ENCODE results near the gene TRAF3IP1.

DNA sequence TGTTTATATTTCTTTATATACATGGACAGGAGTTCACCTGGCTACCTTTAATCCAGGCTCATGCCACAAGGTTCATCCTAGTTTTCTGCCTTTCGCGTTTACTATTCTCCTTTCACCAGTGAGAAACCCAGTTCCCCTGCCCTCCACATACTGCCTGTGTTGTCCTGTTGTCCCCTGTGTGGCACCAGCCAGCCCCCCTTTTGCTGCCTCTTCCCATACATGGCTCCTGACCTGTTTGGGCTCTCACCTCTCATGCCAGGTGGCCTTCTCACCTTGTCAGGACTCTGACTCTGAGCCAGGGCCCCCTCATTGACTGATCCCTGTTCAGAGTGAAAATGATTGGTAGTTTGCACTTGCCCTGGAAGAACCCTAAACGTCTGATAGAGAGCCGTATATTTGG, 120.0 kb downstream of the TRAF3IP1 start:
- TF ChIP-seq EP300 (IDR thresholded peaks at IDR 0.05) (no peak), POLR2A (IDR thresholded peaks at IDR 0.05) (no peak), POLR2AphosphoS5 (IDR thresholded peaks at IDR 0.05) (no peak)
- TF ChIP-seq, protein P1, sequence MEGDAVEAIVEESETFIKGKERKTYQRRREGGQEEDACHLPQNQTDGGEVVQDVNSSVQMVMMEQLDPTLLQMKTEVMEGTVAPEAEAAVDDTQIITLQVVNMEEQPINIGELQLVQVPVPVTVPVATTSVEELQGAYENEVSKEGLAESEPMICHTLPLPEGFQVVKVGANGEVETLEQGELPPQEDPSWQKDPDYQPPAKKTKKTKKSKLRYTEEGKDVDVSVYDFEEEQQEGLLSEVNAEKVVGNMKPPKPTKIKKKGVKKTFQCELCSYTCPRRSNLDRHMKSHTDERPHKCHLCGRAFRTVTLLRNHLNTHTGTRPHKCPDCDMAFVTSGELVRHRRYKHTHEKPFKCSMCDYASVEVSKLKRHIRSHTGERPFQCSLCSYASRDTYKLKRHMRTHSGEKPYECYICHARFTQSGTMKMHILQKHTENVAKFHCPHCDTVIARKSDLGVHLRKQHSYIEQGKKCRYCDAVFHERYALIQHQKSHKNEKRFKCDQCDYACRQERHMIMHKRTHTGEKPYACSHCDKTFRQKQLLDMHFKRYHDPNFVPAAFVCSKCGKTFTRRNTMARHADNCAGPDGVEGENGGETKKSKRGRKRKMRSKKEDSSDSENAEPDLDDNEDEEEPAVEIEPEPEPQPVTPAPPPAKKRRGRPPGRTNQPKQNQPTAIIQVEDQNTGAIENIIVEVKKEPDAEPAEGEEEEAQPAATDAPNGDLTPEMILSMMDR (IDR thresholded peaks at IDR 0.05) = no peak
